Lung (tissue), 12 donors: Measurements from ENCODE around the gene RPEL1. TPM values are rescaled to one million over a fixed set of nuclear protein-coding genes. Genes with fewer than 3 reads are reported as not detected.

Experiments
- ATAC-seq: fragments of 200-7000 bp; cut with Tn5 transposase; one replicate; pipeline ENCODE4 v1.9.1; 2020; ENCODE audit warnings: moderate number of reproducible peaks; ENCODE audit not compliant: insufficient read depth, low FRiP score
- DNase-seq, 3 donors: peaks; one replicate each; pipeline ENCODE4 v3.0.0-alpha.2; 2013 to 2017
- H3K27ac ChIP-seq, 2 donors: one replicate each; pipeline ENCODE4 v1.5.1; 2013; ENCODE audit warnings: mild to moderate bottlenecking in 2 of 2, moderate library complexity in 2 of 2, control low read depth in 1 of 2, inconsistent platforms in 1 of 2, low read depth in 1 of 2, low read length in 1 of 2
- H3K27me3 ChIP-seq, 3 donors: one replicate each; pipeline ENCODE4 v1.5.1; 2013; ENCODE audit warnings: low read length in 2 of 3; ENCODE audit not compliant: control insufficient read depth in 3 of 3, insufficient read depth in 3 of 3
- H3K36me3 ChIP-seq, 4 donors: one replicate each; pipeline ENCODE4 v1.5.1; 2013; ENCODE audit warnings: low read length in 4 of 4, mild to moderate bottlenecking in 1 of 4, moderate library complexity in 1 of 4; ENCODE audit not compliant: control insufficient read depth in 4 of 4, insufficient read depth in 4 of 4
- H3K4me1 ChIP-seq, 5 donors: one replicate each; pipeline ENCODE4 v1.5.1; 2013; ENCODE audit warnings: low read length in 5 of 5, mild to moderate bottlenecking in 2 of 5, moderate library complexity in 1 of 5; ENCODE audit not compliant: control insufficient read depth in 5 of 5, insufficient read depth in 5 of 5
- H3K4me3 ChIP-seq: one replicate; pipeline ENCODE4 v1.5.1; 2013; ENCODE audit warnings: mild to moderate bottlenecking, control low read depth, moderate library complexity
- H3K9ac ChIP-seq, 2 donors: one replicate each; pipeline ENCODE4 v1.5.1; 2013; ENCODE audit warnings: low read length in 2 of 2, control low read depth in 1 of 2; ENCODE audit not compliant: insufficient read depth in 1 of 2
- H3K9me3 ChIP-seq, 4 donors: one replicate each; pipeline ENCODE4 v1.5.1; 2013; ENCODE audit warnings: low read length in 3 of 4, mild to moderate bottlenecking in 1 of 4, moderate library complexity in 1 of 4; ENCODE audit not compliant: control insufficient read depth in 4 of 4, insufficient read depth in 3 of 4
- CTCF ChIP-seq: IDR thresholded peaks from 2 replicates; pipeline ENCODE4 v1.5.1; 2012; ENCODE audit warnings: mild to moderate bottlenecking; ENCODE audit errors: control extremely low read depth, extremely low read depth
- WGBS, 2 donors: extraction: QIAGEN DNeasy Blood & Tissue Kit; methylation state at CpG; one replicate each; pipeline ENCODE4 v1.1.7; 2013; 5-methylcytosine and 5-hydroxymethylcytosine counted together
- polyA plus RNA-seq, 2 donors: library from polyadenylated mRNA; stranded (reverse); fragments of 200-250 nt; gene quantifications; one replicate each; pipeline ENCODE4 v1.2.1, GENCODE V29; 2013
- total RNA-seq, 2 donors: library from RNA; depleted of rRNA in 1 of 2; stranded (reverse); fragments of >200 nt in 1 of 2; gene quantifications; one replicate each; pipeline ENCODE4 v1.2.1, GENCODE V29; 2014 to 2021
- donor health status: control.
- donor health status: control.
- donor health status: Bipolar disorder and iron deficiency.
- donor health status: healthy.
- donor health status: DM: yes; HTN: yes; CAD: no.

The RPEL1 gene
- total and polyA plus RNA-seq, 4 donors: not detected

- no peak for DNase-seq
- 69 to 73% methylated on average over 3 of the region's 3 CpGs for WGBS, 2 donors
- Histone ChIP-seq H3K36me3 (no peaks in the 10 kb centered on the region), H3K27me3 (peaks cover 28 to 39% (median 32%) of the 10 kb centered on the region in 3 donors), H3K9ac (no peak overlapping the region), H3K9me3 (peaks cover 0 to 12% (median 0%) of the 10 kb centered on the region in 4 donors), H3K4me3 (no peak overlapping the region), H3K4me1 (peaks cover 0 to 14% (median 0%) of the 10 kb centered on the region in 5 donors), H3K27ac (no peak overlapping the region)
- TF ChIP-seq CTCF: no peak
- ATAC-seq: no peak
Observed at GRCh38 chr10:103280031-103280430, 34.3 kb downstream of the RPEL1 start.

DNA sequence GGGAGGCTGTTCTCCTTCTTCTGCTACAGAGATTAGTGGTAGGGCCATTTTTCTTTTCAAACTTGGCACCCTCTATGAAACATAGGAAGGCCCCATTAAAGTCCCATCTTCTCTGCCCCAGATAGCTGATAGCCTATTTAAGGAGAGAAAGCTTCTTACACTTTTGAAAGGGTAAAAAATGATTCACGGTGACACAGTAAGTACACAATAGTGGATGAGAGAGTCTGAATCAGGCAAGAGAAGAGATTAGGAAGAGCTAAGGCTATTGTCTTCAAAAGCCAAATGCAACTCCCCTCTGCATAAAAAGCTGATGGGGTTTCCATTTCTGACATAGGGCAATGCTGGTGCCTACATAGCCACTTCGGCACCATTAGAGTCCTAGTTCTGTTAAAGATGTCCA, 34.8 kb downstream of the RPEL1 start:
- Histone ChIP-seq H3K27ac (no peak overlapping the region), H3K9me3 (peaks cover 0 to 12% (median 0%) of the 10 kb centered on the region in 4 donors), H3K27me3 (peaks cover 25 to 34% (median 27%) of the 10 kb centered on the region in 3 donors), H3K36me3 (no peaks in the 10 kb centered on the region), H3K9ac (no peak overlapping the region), H3K4me1 (peaks cover 0 to 14% (median 0%) of the 10 kb centered on the region in 5 donors), H3K4me3 (no peak overlapping the region)
- ATAC-seq: no peak
- WGBS, 2 donors: 88 to 89% methylated on average over 2 of the region's 2 CpGs
- DNase-seq: no peak
- no peak for TF ChIP-seq CTCF

DNA sequence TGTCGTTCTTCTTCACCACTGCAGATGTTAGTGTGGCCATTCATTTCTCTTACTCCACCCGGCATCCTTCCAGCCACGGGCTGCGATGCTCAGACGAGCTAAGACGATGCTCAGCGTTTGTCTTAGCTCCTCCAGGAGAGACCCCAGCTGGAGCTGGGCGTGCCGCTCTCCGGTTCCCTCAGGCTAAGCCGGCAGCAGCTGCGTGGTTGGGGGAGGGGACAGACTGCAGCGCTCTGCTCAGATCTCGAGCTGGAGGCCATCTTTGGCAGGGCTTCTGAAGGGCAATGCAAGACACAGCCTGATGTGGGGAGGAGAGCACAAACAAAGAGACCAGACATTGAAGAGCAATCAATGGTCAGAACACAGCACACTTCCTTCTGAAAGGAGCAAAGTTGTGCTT, 36.1 kb downstream of the RPEL1 start:
- Histone ChIP-seq H3K4me3 (no peak overlapping the region), H3K27ac (no peak overlapping the region), H3K36me3 (no peaks in the 10 kb centered on the region), H3K27me3 (peaks cover 15 to 25% (median 22%) of the 10 kb centered on the region in 3 donors), H3K9me3 (peaks cover 0 to 12% (median 0%) of the 10 kb centered on the region in 4 donors), H3K9ac (no peak overlapping the region), H3K4me1 (peaks cover 0 to 13% (median 0%) of the 10 kb centered on the region in 5 donors)
- DNase-seq (peak; percentile 40 to 67 (median 59)), ATAC-seq (no peak)
- 3 to 4% methylated on average over 14 of the region's 14 CpGs for WGBS, 2 donors
- no peak for TF ChIP-seq CTCF

DNA sequence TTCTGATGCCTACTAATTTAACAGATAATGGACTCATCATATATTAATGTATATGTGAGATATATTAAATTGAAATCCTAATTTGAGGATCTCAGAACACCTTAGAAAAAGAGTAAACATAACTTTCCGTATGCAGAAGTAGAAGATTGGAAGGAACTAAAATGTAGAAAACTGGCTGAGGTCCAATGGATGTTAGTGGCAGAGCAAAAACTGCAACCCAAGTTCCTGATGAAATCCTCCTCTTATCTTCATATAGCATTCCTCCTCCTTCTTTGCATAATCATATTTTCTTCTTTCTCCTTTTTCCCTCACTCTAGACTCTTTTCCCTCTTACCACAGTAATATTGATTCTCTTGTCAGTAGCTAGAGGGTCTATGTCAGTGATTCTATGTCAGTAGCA, 37.3 kb downstream of the RPEL1 start:
- Histone ChIP-seq H3K27me3 (peaks cover 12 to 21% (median 19%) of the 10 kb centered on the region in 3 donors), H3K9me3 (peaks cover 0 to 4% (median 0%) of the 10 kb centered on the region in 4 donors), H3K4me1 (peaks cover 0 to 1% (median 0%) of the 10 kb centered on the region in 5 donors), H3K9ac (no peak overlapping the region), H3K27ac (no peak overlapping the region), H3K4me3 (no peak overlapping the region), H3K36me3 (no peaks in the 10 kb centered on the region)
- DNase-seq: peak in 1 of 3 donors; percentile 10
- no peak for ATAC-seq
- no peak for TF ChIP-seq CTCF
- WGBS, 2 donors: 19 to 29% methylated on average over 1 of the region's 1 CpG
